ENCODE measurements around the gene C13orf46. TPM values are rescaled to one million over a fixed set of nuclear protein-coding genes. Genes with fewer than 3 reads are reported as not detected.
A peak's percentile ranks its signal among the peaks of the same experiment; 100 is the strongest.

C13orf46 gene
- total RNA-seq, 1 donor from 2014 or later: 0.33 TPM

DNA sequence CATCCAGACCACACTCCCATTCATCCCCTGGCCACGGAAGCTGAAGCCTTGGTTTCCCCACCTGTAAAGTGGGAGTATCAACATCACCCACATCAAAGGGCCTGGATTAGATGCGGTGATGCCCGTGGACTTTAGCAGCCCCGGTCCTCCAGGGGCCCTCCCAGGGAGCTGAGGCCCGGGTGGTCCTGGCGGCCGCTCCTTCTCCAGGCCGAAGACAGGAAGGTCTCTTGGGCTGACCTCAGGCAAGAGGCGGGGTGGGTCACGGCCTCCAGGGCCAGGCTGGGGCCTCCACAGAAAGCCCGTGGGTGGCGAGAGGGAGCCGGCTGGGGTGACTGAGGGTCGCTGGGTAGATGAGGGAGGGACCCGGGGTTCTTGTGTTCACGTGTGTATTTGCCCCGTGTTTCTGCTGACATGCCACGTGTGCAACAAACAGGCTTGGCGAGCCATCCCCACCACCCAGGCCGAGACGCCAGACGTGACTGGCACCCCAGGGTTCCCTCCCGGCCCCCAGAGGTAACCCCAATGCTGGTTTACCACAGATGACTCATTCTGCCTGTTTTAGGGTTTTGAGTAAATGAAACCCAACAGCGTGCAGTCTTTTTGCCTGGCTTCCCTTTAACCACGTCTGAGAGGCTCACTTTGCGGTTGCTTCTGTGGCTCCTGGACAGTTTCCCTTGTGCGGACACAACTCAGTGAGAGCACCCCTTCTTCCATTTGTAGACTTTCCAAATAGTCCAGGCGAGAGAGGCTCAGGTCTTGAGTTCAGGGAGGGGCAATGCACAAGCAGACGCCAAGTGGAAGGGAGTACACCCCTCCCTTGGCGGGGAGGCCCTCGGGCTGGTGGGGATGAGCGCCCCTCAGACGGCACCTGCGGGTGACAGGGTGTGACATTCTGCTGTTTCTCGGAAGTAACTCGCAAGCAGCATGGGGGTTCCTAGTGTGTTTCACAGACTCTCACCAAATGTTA, 42.9 kb downstream of the C13orf46 start:
- Histone ChIP-seq H3K4me3 (no peak overlapping the region), H3K27ac (replicated peaks) (no peak overlapping the region), H3K4me1 (peaks cover 48% of the 10 kb centered on the region), H3K9me3 (replicated peaks) (no peaks in the 10 kb centered on the region), H3K27me3 (ENCODE audit: low read depth) (no peaks in the 10 kb centered on the region), H3K36me3 (no peaks in the 10 kb centered on the region)
- TF ChIP-seq, protein P1, sequence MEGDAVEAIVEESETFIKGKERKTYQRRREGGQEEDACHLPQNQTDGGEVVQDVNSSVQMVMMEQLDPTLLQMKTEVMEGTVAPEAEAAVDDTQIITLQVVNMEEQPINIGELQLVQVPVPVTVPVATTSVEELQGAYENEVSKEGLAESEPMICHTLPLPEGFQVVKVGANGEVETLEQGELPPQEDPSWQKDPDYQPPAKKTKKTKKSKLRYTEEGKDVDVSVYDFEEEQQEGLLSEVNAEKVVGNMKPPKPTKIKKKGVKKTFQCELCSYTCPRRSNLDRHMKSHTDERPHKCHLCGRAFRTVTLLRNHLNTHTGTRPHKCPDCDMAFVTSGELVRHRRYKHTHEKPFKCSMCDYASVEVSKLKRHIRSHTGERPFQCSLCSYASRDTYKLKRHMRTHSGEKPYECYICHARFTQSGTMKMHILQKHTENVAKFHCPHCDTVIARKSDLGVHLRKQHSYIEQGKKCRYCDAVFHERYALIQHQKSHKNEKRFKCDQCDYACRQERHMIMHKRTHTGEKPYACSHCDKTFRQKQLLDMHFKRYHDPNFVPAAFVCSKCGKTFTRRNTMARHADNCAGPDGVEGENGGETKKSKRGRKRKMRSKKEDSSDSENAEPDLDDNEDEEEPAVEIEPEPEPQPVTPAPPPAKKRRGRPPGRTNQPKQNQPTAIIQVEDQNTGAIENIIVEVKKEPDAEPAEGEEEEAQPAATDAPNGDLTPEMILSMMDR (IDR thresholded peaks at IDR 0.05; ENCODE audit: borderline replicate concordance): no peak
- DNase-seq: no peak
- intact Hi-C loops (cut with micrococcal nuclease): no loop called here

DNA sequence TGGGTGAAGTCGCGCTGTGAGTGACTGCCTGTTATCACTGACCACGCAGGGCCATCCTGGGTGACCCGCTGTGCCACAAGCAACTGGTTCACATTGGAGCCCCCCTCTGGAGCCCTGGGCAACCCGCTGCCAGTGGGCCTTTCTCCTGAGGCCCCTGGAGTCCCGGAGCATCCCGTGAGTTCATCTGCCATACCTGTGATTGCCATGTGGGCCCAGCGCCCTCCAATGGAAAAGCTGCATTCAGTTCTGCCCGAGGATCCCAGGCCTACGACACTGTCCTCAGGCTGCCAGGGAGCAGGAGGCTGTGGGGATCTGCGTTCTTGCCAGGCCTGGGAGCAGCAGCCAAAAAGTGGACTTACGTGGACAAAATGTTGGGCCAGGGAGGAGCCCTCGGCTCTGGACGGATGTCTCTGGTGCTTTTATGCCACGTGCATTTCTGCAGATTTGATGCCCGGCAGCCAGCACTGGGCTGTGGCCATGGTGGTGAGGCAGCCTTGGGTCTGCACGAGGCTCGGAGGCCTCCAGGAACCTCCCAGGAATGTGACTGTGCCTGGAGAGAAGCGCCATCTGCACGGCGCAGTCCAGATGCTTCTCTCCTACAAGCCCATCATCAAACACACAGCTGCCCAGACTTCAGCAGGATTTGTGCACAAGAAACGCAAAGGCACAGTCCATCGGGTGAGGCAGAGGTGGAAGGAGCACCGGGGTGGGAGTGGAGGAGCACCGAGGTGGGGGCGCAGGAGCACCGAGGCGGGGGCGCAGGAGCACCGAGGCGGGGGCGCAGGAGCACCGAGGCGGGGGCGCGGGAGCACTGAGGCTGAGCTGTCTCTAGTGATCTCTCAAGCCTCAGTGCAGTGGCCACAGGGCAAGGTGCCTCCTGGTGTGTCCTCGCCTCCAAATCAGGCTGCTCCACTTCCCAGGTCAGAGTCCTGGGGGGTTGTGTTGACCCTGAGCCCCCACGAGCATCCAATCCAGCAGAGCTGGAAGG, 44.0 kb downstream of the C13orf46 start:
- intact Hi-C loops (cut with micrococcal nuclease): no loop called here
- peaks cover 39% of the 10 kb centered on the region for H3K4me1 ChIP-seq
- TF ChIP-seq, protein P1 (IDR thresholded peaks at IDR 0.05; ENCODE audit: borderline replicate concordance): no peak
- no peaks in the 10 kb centered on the region for H3K27me3 ChIP-seq (ENCODE audit: low read depth)
- peak overlapping the region; percentile 85 for H3K27ac ChIP-seq (replicated peaks)
- H3K36me3 ChIP-seq: no peaks in the 10 kb centered on the region
- no peak overlapping the region for H3K4me3 ChIP-seq
- no peaks in the 10 kb centered on the region for H3K9me3 ChIP-seq (replicated peaks)
- DNase-seq: peak; percentile 16

DNA sequence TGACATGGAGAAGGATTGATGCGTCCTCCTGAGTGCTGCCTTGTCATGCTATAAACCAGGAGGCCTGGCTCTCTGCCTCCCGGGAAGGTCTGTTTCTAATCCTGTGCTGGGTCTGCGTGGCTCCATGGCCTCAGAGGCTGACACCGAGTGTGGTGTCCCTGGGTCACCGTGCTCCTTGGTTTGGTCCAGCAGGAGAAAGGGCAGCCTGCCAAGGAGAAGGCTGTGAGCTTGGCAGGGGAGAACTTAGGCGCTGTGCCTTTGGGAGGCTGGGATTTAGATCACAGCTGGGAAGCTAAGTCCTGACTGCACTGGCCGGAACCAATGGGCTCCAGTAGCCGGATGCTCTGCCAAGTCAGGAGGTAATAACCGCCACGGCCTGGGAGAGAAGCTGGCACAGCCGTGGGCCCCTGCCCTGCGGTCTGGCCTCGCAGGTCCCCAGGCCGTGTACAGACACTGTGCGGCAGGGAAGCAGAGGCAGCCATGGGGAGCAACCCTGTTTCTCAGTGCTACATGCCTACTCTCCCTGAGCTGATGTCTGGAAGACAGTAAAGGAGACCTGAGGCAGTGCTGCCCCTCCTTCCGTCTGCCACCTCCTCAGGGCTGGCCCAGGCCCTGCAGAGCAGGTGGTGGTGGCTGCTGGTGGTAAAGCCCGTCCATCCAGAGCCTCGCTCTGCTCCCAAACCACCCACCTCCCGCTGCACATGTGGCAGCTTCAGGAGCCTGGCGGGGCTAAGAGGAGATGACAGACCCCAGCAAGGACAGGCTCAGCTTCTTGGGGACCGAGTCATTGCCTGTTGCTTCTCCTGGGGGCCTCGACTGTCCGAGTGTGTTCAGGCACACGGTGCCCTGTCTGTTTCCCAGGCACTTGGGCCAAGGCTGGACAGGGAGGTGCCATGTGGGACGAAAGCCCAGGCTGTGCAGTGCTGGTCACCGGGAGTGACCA, 44.9 kb downstream of the C13orf46 start:
- TF ChIP-seq, protein P1 (IDR thresholded peaks at IDR 0.05; ENCODE audit: borderline replicate concordance): no peak
- Histone ChIP-seq H3K36me3 (no peaks in the 10 kb centered on the region), H3K27ac (replicated peaks) (peak overlapping the region; percentile 85), H3K4me3 (no peak overlapping the region), H3K4me1 (peaks cover 37% of the 10 kb centered on the region), H3K9me3 (replicated peaks) (no peaks in the 10 kb centered on the region), H3K27me3 (ENCODE audit: low read depth) (no peaks in the 10 kb centered on the region)
- intact Hi-C loops (cut with micrococcal nuclease): no loop called here
- DNase-seq: peak; percentile 90

DNA sequence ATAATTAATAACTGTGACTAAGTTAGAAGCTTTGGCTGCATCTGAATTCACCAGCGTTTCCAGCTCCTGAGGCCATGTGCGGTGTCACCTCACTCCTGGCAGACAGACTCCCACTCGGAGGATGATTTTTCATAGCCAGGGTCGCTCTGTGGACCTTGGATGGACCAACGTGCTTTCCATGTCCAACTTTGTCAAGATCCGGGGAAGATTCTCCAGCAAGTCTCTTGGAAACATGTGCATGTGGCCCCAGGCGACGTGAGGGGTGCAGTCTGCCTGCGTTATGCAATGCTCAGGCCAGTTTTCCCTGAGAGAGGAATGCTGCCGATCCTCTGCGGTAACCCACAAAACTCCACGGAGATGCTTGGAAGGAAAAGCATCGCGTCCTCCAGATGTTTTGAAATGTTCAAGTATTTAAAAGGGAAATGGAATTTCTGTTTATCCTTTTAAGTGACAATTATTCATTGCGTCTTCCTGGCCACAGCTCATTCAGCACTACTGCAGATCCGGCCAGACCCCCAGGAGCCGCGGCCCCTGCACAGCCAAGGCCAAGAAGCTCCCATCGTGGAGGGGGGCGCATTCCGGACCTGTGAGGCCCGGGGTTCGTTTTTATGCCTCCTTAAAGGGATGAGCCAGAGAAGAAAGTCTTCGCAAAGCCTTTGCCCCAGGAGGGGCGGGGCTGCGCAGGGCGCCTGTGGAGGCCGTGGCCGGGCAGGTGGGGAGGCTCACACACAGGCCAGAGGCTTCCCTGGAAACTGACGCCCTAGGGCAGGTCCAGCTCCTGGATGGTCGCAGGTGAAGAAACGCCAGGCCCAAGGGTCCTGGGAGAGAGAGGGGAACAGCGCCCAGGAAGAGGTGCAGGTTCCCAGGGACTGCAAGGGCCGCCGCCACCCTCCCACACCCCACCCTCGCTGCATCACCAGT, 46.0 kb downstream of the C13orf46 start:
- H3K27me3 ChIP-seq (ENCODE audit: low read depth): no peaks in the 10 kb centered on the region
- peak; percentile 53 for DNase-seq
- H3K4me1 ChIP-seq: peaks cover 37% of the 10 kb centered on the region
- H3K27ac ChIP-seq (replicated peaks): peak overlapping the region; percentile 85
- TF ChIP-seq, protein P1 (IDR thresholded peaks at IDR 0.05; ENCODE audit: borderline replicate concordance): no peak
- H3K36me3 ChIP-seq: no peaks in the 10 kb centered on the region
- no peaks in the 10 kb centered on the region for H3K9me3 ChIP-seq (replicated peaks)
- intact Hi-C loops (cut with micrococcal nuclease): no loop called here
- no peak overlapping the region for H3K4me3 ChIP-seq
